GM18858 (cell line): ENCODE results near the gene SLC2A13.

Experiments used
- ATAC-seq: cut with Tn5 transposase; IDR thresholded peaks from one replicate; pipeline ENCODE4 v1.9.1; 2021; ENCODE audit not compliant: unreplicated experiment

Gene SLC2A13

DNA sequence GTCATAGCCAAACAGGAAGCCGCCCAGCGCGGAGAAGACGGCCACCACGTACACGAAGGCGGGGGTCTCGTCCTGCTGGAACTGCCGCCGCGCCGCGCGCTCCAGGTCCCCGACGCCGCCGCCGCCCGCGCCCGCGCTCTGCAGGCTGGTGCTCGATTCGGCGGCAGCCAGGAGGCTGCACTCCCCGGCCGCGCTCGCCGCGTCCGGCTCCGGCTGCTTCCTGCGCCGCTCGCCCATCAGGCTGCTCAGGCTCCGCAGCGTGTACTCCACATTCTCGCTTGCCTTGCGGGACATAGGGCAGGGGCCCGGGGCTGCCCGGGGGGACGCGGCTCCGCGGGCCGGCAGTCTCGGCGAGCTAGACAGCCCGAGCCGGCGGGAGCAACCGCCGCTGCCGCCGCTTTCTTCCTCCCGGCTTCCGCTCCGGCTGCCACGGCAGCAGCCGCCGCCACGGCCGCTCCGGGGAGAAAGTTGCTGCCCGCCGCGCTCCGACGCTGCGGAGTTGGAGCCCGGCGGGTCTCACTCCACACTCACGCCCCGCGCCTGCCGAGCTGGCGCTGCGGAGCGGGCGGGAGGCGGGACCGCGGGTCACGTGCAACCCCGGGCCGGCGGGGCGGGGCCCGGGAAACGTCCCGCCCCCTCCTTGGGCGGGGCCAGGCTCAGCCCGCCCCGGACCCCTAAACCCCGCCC is at the start of gene SLC2A13:
Gene SLC2A13 (minus strand): TSS at position 567 of the 687 bp plus-strand sequence. CDS start 273 bp downstream, at position 294.
- ATAC-seq, result peak; percentile 70

DNA sequence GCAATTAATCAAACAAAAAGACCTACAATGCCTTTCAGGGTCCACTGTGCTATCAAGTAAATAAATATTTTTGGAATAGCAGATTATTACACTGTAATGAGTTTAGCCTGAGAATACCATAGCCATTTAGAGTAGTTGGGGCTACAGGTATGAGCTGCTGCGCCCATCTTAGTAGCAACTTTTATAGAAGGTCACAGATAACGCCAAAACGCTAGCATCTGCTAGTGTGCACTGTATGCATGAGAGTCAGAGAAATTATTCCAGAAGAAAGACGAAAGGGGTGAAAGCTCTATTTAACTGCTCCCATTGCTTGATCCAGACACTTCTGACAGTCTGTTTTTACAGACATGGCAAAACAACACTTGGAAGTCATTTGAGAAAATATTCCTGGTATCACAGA is 48.5 kb upstream of the SLC2A13 start:
- no peak for ATAC-seq

DNA sequence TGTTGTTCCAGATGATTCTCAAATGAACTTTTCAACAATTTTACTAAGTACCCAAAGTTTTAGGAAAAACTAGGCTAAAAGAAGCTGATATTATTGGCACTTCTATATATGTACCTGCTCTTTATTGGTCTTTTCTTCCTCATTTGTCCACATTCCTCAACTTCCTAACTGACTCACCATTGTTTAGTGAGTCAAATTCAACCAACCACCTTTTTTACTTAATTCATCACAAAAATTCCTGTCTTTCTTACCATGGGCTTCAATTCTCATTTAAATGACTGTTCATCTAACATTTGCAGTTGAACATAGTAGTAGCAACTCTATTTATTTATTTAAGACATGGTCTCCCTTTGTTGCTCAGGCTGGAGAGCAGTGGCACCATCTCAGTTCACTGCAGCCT is 47.6 kb upstream of the SLC2A13 start:
- ATAC-seq, result no peak

DNA sequence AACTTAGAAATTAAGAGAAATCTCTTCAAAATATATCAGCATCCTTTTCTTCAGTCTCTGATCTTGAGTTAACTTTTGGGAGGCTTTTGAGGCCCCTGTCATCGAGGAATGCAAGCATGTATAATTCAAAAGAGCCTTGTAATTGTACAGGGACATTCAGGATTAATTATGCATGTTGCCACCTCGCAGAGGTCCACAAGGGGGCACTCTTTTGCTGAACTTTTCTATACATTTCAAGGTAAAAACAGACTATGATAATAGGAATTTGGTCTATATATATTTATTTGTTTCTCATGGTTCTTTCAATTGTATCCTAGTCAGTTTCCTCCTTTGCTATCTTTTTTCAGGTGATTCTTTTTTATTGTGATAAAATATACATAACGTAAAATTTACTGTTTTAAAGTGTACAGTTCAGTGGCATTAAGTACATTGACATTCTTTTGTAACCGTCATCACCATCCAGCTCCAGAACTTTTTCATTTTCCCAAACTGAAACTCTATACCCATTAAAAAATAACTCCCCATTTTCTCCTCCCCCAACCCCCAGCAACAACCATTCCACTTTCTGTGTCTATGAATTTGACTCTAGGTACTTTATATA is 47.0 kb upstream of the SLC2A13 start:
- no peak for ATAC-seq

DNA sequence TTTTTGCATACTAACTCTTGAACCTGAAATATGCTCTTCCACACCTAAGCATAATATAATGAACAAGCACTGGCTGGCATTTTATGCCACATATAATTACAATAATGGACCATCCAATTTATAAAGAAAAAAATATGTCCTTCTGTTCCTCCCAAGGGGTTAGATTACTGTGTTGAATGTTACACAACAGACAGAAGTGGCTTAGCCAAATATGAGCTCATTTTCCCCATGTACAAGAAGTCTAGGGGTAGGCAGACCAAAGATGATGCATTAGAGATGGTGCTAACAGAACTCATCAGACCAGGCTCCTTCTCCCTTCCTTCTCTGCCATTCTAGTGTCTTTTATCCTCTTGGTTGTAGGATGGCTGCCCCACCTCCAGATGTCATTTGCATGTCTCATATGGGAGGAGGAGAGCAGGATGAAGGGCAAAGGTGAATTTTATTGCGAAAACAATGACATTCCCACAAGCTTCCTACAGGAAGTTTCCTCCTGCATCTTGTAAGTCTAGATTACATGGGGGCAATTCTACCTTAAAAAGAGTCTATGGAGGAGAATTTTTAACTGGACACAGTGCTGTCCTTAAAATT is 43.9 kb upstream of the SLC2A13 start:
- ATAC-seq, result no peak

DNA sequence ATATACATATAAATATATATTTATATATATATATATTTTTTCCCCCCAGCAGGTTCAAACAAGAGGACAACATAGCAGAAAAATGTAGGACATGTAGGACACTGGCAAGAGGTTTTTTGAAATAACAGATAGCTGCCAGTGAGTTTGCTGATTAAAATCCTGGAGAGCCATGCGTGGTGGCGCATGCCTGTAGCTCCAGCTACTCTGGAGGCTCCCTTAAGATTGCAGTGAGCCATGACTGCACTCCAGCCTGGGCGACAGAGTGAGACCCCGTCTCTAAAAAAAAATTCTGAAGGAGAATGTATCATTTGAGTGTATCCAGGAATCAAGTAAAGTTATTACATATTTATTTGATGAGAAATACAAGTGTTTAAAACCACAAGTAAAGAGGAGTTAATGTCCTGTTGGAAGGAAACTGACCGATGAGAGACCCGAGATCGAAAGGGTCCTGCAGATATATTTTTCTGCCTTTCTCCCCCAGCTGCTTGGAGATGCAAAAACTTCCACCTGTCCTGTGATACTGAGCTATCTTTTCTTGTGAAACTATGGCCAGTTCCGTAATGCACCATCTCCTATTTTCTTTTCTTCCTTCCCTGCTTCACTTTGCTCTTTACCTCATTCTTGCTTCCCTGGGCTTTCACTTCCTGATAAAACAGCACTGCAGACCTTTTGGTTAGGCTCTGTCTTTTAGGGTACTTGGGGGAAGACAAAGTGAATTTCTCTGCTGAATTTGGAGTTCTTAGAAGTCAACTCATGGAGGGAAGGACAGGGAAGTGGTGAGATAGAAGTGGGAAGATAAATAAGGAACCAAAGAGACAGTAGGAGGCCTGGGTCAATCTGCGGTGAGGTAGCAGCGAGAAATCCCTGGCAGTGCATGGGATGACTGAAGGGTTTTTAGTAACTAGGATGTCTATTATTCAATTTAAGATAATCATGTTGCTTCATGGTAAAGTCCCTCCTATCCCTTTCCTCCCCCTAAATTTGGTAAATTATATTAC is 41.2 kb upstream of the SLC2A13 start:
- ATAC-seq, result no peak

DNA sequence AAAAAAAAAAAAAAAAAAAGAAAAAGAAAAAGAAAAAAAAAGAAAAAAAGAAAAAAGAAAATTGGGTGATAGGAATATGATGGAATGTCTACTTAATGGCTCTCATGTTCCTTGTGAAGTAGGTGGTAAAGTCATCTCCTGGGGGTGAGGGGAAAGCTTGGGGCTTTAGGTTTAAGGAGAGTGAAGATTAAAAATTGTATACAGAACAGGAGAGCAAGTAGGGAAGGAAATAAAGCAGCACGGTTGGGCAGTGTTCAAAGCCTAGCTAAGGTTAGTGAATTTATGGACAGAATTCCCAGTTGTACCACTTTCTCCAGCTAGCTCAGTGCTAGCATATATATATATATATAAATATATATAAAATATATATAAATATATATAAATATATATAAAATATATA is 40.0 kb upstream of the SLC2A13 start:
- no peak for ATAC-seq

DNA sequence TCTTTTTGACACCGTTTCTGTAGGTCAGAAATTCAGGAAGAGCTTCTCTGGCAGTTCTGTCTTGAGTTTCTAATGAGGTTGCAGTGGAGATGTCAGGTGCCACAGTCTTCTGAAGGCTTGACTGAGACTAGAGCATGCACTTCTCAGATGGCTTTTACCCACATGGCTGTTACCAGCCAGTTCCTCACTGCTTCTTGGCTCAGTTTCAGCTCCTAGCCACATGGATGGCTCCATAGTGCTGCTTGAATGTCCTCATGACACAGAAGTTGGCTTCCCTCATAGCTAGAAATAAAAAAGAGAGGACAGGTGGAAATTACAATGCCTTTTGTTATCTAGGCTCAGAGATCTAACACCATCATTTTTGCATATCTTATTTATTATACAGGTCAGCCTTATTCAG is 38.1 kb upstream of the SLC2A13 start:
- ATAC-seq, result no peak

DNA sequence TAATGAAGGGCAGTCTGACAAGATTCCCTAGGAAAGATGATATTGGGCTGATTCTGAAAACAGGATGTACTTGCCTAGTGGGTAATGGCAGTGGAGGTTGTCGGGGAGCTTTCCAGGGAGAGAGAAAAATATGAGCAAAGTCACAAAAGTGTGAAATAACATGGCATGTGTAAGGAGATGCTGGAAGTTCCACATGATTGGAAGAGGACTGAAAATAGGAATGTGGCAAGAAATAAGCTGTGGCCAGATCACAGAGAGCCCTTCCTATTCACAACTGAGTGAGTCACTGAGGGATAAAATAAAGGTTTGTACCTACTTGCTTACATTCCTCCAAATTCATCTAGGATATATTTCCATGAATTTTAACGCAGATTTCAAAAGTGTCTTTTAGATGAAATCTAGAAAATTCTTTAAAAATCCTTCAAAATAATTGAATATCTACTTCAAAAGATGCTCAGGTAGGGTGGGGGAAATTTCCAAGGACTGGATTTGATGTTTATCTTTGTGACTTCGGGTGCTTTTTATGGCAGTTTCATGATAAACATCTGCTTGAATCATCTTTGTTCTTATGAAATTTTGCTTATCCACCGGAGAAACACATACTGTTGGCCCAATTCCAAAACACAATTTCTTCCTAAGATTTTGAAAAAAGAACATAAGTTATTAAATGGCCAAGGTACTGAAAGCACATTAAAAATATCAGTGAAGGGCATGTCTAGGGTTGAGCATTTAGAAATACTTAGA is 36.3 kb upstream of the SLC2A13 start:
- no peak for ATAC-seq

DNA sequence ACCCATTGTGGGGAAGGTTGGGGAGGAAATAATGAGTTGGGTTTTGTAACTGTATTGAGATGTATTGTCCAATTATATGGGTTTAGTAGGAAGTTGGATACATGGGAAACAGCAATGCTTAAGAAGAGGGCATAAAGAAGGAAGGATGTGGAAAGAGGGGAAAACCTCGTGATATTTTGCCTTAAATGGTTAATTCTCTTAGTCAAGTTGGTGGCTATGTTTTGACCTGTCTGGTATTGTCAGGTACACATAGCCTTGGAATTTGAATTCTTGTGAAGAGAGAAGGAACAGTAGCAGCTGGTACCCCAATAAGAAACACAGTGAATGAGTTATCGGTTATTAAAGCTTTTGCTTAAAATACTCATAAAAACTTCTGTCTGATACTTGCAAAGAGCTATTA is 32.6 kb upstream of the SLC2A13 start:
- no peak for ATAC-seq

DNA sequence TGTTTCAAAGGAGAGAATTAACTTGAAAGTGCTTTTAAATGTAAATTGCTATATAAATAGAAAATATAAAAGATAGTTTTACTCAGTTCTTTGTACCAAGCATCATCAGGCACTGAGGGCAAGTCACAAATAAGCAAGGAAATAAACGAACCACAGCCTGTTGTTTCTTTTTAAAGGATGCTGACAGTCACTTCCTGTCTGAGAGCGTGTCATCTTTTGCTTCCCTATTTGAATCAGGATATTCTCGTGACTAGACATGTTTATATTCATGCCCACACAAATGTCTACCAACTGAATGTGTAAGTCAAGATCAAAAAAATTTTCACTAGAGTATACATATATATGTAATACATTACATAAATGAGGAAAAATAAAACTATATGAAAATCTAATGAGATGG is 31.4 kb upstream of the SLC2A13 start:
- peak; percentile 95 for ATAC-seq

DNA sequence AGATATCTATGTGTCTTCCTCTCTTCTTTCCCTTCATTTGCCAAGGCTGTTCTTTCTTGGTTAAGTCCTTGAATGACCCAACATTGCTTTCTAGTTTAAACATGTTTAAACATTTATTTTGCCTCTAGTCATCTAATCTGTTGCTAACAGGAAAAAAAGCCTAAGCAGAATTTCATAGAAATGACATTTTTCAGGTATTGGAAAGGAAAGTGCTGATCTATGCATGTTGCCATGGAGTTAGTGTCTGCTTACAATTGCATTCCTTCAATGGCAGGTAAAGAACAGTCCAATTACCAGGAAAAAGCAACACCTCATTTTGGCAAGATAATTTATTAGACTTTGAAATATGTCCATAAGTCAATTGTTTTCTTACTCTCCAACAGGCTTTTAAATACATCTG is 21.5 kb upstream of the SLC2A13 start:
- no peak for ATAC-seq

DNA sequence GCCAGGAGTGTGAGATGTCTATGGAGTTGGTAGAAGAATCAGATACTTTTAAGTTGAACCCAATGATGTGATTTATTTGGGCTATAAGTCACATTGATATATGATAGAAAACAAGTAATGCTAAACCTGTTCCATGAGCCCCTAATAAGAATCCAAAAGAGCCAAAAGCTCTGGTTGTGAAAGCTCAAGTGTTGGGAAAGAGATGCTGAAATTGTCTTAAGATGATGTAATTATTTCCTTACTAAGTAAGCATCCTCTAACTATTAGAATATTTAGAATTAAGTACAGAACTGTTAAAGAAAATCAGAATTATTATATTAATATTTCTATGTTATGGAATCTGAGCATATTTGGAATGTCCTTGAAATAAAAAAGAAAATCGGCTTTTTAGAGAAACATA is 17.6 kb upstream of the SLC2A13 start:
- no peak for ATAC-seq

DNA sequence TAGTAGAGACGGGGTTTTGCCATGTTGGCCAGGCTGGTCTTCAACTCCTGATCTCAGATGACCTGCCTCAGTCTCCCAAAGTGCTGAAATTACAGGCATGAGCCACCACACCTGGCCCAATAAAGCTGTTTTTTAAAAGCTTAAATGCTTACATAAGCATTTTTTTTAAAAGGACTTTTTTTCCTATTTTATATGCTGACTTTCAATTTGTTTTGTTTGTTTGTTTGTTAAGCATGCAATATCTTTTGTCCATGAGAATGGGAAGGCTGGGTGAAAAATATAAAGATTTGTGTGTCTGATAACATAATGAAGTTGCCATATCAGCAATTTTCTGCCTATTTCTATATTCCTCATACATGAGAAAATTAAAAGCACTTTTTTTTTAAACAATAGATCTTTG is 17.0 kb upstream of the SLC2A13 start:
- ATAC-seq, result no peak

DNA sequence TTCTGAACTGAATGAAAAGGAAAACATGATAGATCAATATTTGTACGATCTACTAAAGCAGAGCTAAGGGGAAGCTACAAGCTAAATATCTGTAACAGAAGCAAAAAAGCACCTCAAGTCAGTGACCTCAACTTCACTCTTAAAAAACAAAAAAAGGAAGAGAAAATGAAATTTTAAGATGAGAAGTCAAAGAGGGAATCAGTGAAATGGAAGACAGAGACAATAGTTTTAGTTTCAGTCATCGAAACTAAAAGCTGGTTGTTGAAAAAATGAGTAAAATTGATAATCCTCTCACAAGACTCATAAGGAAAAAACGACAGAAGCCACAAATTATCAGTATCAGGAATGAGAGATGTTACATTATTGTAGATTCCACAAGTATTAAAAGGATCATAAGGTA is 11.9 kb upstream of the SLC2A13 start:
- peak; percentile 93 for ATAC-seq

DNA sequence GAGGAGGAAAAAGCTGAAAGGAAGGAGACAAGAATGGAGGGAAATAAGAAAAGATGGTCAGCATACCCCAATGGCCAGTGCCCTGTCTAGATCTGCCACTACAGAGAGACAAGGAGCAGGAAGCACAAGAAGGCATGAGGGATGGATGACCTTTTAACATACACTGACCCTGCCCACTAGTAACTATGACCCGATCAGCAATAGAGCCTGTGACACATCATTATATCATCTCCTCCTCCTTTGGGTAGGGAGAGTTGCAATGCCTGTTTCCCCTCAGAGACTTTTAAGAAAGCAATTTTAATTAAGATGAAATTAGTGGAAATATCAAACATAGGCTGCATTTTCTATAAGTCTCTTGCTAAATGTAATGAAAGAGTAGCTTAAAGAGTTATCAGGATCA is 4.7 kb upstream of the SLC2A13 start:
- ATAC-seq, result no peak

DNA sequence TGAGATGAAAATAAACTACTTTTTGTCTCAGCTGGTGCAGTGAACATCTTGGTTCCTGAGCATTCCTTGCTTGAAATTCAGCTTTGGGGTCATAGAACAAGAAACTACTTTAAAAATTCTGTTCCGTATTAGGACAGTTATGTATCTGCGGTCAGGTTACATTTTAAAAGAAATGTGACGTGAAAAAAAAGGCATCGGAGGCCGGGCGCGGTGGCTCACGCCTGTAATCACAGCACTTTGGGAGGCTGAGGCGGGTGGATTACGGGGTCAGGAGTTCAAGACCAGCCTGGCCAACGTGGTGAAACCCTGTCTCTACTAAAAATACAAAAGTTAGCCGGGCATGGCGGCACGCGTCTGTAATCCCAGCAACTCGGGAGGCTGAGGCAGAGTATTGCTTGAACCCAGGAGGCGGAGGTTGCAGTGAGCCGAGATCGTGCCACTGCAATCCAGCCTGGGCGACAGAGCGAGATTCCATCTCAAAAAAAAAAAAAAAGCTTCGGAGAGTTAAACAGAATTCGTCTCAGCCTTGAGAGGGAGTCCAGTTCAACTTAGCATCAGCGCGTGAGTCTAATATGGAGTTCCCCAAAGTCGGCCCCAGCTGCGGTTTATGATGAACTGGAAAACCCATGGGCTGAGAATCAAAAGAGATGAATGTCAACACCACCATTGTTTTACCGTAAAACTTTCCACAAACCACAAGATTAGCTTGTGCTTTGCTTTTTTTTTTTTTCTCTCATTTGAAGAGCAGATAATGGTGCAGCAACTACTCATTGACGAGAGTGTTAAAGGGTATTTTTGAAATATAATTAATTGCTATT is 2.1 kb upstream of the SLC2A13 start:
- no peak for ATAC-seq

DNA sequence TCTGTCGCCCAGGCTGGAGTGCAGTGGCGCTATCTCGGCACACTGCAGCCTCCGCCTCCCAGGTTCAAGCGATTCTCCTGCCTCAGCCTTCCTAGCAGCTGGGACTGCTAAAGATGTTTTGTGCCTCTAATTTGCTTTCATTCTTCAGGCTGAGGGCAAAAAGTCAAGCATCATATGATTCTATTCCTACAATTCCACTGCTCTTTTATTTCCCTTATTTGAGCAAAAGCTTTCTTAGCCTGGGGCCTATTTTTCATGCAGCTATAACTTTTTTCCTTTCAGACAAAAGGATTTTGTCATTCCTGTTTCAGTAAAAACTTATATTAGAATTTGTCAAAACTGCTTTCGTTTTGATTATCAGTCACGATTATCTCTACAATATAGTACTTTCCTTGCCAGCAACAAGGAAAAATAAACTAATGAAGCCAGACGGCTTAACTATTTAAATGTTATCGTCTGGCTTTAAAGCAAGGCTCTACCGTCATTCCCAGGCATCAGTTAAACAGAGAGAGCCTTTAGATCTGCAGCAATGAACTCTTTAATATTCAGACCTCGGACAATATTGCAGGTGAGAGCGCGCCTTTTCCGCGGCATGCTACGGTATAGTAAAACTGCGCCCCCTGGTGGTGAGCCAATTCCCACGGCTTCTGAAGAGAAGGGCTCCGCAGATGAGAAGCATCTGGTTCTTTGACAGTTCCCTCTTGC is 1.4 kb upstream of the SLC2A13 start:
- peak; percentile 29 for ATAC-seq

DNA sequence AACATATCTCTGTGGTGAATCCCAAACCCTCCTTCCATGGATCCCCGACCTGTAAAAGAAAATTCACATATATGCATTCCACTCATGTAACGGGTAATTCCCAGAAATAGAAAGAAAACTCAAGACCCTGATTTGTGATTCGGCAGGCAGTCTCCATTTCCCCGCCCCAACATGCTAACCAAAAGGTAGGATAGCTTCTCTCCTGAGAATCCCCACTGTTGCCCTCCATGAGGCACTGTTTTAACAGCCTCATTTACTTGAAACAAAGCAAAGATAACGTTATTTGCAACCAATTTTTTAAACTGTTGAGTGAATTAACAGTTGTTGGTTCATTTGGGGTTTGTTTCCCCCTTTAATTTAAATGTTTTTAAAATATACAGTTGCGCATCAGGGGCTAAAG is 774 bp upstream of the SLC2A13 start:
- no peak for ATAC-seq
